ENCODE results near the gene CAMTA1. TPM values are rescaled to one million over a fixed set of nuclear protein-coding genes. Genes with fewer than 3 reads are reported as not detected.

CAMTA1 gene
- total and polyA plus RNA-seq, 4 donors: 90.5 to 236 (median 195) TPM

- 84% methylated on average over 9 of the region's 13 CpGs for WGBS (ENCODE audit: insufficient coverage)
- Histone ChIP-seq H3K27ac (ENCODE audit: low read depth, low read length) (no peak overlapping the region), H3K4me3 (ENCODE audit: low read depth, low read length) (no peak overlapping the region), H3K4me1 (ENCODE audit: control insufficient read depth, insufficient read depth, low read length) (peaks cover 52% of the 10 kb centered on the region), H3K9me3 (ENCODE audit: control insufficient read depth, insufficient read depth, low read length) (no peaks in the 10 kb centered on the region), H3K27me3 (ENCODE audit: control insufficient read depth, insufficient read depth, low read length) (no peaks in the 10 kb centered on the region), H3K36me3 (ENCODE audit: control insufficient read depth, insufficient read depth, low read length) (peaks cover 25% of the 10 kb centered on the region)
- DNase-seq (ENCODE audit: low read depth in 4 of 6, low spot score in 6 of 6): no peak
These were observed 849.4 kb downstream of the CAMTA1 start for GRCh38 chr1:7634546-7635240.

- WGBS (ENCODE audit: insufficient coverage): 80% methylated on average over 14 of the region's 16 CpGs
- H3K9me3 ChIP-seq (ENCODE audit: control insufficient read depth, insufficient read depth, low read length): no peaks in the 10 kb centered on the region
- DNase-seq (ENCODE audit: low read depth in 4 of 6, low spot score in 6 of 6): no peak
- H3K4me3 ChIP-seq (ENCODE audit: low read depth, low read length): no peak overlapping the region
- no peaks in the 10 kb centered on the region for H3K27me3 ChIP-seq (ENCODE audit: control insufficient read depth, insufficient read depth, low read length)
- H3K4me1 ChIP-seq (ENCODE audit: control insufficient read depth, insufficient read depth, low read length): peaks cover 48% of the 10 kb centered on the region
- H3K36me3 ChIP-seq (ENCODE audit: control insufficient read depth, insufficient read depth, low read length): peaks cover 34% of the 10 kb centered on the region
- no peak overlapping the region for H3K27ac ChIP-seq (ENCODE audit: low read depth, low read length)
These were observed 851.7 kb downstream of the CAMTA1 start for GRCh38 chr1:7636795-7637526.

- DNase-seq (ENCODE audit: low read depth in 4 of 6, low spot score in 6 of 6): peak in 2 of 6 donors; percentile 38 to 77
- peaks cover 34% of the 10 kb centered on the region for H3K36me3 ChIP-seq (ENCODE audit: control insufficient read depth, insufficient read depth, low read length)
- H3K4me3 ChIP-seq (ENCODE audit: low read depth, low read length): no peak overlapping the region
- peaks cover 46% of the 10 kb centered on the region for H3K4me1 ChIP-seq (ENCODE audit: control insufficient read depth, insufficient read depth, low read length)
- no peak overlapping the region for H3K27ac ChIP-seq (ENCODE audit: low read depth, low read length)
- H3K27me3 ChIP-seq (ENCODE audit: control insufficient read depth, insufficient read depth, low read length): no peaks in the 10 kb centered on the region
- H3K9me3 ChIP-seq (ENCODE audit: control insufficient read depth, insufficient read depth, low read length): no peaks in the 10 kb centered on the region
- 50% methylated on average over 6 of the region's 8 CpGs for WGBS (ENCODE audit: insufficient coverage)
These were observed 852.8 kb downstream of the CAMTA1 start for GRCh38 chr1:7638078-7638477.

DNA sequence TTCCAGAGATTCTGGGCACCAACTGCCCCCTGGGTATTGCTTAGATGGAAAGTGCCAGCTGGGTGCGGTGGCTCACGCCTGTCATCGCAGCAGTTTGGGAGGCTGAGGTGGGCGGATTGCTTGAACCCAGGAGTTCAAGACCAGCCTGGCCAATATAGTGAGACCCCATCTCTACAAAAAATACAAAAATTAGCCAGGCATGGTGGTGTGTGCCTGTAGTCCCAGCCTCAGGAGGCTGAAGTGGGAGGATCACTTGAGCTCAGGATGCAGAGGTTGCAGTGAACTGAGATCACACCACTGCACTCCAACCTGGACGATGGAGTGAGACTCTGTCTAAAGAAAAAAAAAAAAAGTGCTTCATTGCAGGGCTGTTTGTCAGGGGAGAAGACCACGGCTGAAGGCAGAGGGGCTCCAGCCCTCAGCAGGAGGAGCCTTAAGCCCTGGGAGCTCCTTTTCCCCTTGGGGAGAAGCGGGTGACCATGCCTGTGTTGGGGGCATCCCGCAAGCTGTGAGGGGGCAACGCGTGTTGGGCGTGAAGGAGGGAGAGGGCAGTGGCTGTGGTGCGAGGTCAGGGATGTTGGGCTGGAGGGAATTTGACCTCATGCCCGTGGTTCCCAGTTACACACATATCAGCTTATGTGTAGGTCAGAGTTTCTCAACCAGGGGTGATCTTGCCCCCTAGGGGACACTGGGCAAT, 854.3 kb downstream of the CAMTA1 start:
- Histone ChIP-seq H3K9me3 (ENCODE audit: control insufficient read depth, insufficient read depth, low read length) (no peaks in the 10 kb centered on the region), H3K4me3 (ENCODE audit: low read depth, low read length) (no peak overlapping the region), H3K36me3 (ENCODE audit: control insufficient read depth, insufficient read depth, low read length) (peaks cover 30% of the 10 kb centered on the region), H3K27ac (ENCODE audit: low read depth, low read length) (no peak overlapping the region), H3K4me1 (ENCODE audit: control insufficient read depth, insufficient read depth, low read length) (peaks cover 48% of the 10 kb centered on the region), H3K27me3 (ENCODE audit: control insufficient read depth, insufficient read depth, low read length) (no peaks in the 10 kb centered on the region)
- no peak for DNase-seq (ENCODE audit: low read depth in 4 of 6, low spot score in 6 of 6)
- 95% methylated on average over 9 of the region's 13 CpGs for WGBS (ENCODE audit: insufficient coverage)

DNA sequence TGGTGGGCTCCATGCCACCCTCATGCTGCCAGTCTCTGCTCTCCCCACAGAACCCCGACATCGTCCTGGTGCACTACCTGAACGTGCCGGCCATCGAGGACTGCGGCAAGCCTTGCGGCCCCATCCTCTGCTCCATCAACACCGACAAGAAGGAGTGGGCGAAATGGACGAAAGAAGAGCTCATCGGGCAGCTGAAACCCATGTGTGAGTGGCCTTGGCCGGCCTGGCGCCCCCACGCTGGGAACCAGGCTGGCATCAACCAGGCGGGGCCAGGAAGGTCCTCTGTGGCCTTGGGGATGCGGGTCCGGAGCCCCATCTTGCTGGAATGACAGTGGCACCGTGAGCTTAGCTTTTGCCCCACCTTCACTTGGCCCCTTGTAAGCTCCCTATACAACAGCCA, 855.1 kb downstream of the CAMTA1 start:
- DNase-seq (ENCODE audit: low read depth in 4 of 6, low spot score in 6 of 6): no peak
- no peak overlapping the region for H3K4me3 ChIP-seq (ENCODE audit: low read depth, low read length)
- peaks cover 56% of the 10 kb centered on the region for H3K4me1 ChIP-seq (ENCODE audit: control insufficient read depth, insufficient read depth, low read length)
- WGBS (ENCODE audit: insufficient coverage): 94% methylated on average over 17 of the region's 18 CpGs
- no peak overlapping the region for H3K27ac ChIP-seq (ENCODE audit: low read depth, low read length)
- H3K27me3 ChIP-seq (ENCODE audit: control insufficient read depth, insufficient read depth, low read length): no peaks in the 10 kb centered on the region
- peaks cover 30% of the 10 kb centered on the region for H3K36me3 ChIP-seq (ENCODE audit: control insufficient read depth, insufficient read depth, low read length)
- no peaks in the 10 kb centered on the region for H3K9me3 ChIP-seq (ENCODE audit: control insufficient read depth, insufficient read depth, low read length)

DNA sequence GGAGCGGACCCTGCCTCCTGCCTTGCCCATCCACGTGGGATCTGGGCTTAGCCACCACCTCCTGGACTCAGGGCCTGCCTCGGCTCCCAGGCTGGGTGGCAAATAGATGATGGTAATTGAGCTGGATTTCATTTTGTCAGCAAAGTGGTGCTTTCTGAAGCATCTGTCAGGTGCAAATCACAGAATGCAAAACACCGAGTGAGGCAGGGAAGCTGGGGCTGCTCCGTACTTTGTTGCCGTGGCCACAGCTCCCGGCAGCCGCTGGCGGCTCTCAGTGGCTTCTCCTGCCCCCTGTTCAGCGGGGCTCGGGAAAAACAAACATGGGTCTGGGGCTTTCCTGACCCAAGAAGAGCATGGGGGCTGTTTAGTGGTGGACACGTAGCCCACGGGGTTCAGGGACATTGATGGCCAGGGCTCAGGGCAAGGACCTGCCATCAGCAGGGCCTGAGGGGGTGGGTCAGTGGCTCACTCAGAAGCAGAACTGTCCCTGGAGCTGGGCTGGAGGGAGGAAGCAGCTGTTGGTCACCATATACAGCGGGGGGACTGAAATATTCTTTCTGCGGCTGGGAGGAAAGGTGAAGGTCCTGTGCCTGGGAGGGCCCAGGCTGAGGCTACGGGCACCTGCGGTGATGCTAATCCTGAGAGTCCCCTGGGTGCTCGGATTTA, 855.8 kb downstream of the CAMTA1 start:
- no peaks in the 10 kb centered on the region for H3K9me3 ChIP-seq (ENCODE audit: control insufficient read depth, insufficient read depth, low read length)
- peak in 2 of 6 donors; percentile 25 to 65 for DNase-seq (ENCODE audit: low read depth in 4 of 6, low spot score in 6 of 6)
- WGBS (ENCODE audit: insufficient coverage): 63% methylated on average over 18 of the region's 18 CpGs

DNA sequence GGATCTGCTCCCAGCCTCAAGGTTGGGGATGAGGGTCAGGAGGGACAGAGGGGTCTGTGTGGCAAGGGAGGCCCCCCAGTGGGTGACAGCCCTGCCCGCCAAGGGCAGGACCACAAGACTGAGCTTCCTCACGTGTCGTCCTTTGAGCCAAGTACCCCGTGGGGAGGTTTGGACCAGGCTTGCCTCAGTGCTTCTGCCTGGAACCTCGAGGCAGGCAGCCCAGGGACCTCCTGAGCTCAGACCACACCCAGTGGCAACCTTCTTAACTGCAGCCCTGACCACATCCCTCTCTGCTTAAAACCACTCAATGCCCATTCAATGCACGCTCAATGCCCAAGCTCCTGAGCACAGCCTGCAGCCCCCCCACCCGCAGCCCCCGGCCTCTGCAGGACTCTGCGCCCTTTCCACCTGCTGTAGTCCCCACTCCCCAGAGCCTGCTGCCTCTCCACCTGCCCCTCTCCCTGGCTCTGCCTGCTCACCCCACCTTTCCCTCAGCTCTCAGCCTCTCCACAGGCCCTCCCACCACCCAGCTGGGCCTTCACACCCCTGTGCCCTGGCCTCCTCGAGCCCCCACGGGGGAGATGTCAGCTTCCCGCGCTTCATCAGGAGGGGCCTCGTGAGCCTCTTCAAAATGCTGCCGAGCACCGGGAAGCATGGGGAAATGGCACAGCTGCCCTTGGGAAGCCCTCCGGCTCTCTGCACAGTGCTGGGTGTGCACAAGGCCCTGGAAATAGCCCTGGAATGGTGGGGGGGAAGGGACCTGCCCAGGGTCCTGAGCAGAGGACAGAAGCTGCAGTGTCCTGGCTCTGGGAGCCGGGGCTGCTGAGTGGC, 856.5 kb downstream of the CAMTA1 start:
- Histone ChIP-seq H3K4me1 (ENCODE audit: control insufficient read depth, insufficient read depth, low read length) (peaks cover 70% of the 10 kb centered on the region), H3K27me3 (ENCODE audit: control insufficient read depth, insufficient read depth, low read length) (no peaks in the 10 kb centered on the region), H3K4me3 (ENCODE audit: low read depth, low read length) (no peak overlapping the region), H3K9me3 (ENCODE audit: control insufficient read depth, insufficient read depth, low read length) (no peaks in the 10 kb centered on the region), H3K36me3 (ENCODE audit: control insufficient read depth, insufficient read depth, low read length) (peaks cover 34% of the 10 kb centered on the region), H3K27ac (ENCODE audit: low read depth, low read length) (no peak overlapping the region)
- DNase-seq (ENCODE audit: low read depth in 4 of 6, low spot score in 6 of 6): no peak
- 73% methylated on average over 18 of the region's 18 CpGs for WGBS (ENCODE audit: insufficient coverage)

More for the DNA sequence above, 855.8 kb downstream of the CAMTA1 start:
- peaks cover 34% of the 10 kb centered on the region for H3K36me3 ChIP-seq (ENCODE audit: control insufficient read depth, insufficient read depth, low read length)
- no peaks in the 10 kb centered on the region for H3K27me3 ChIP-seq (ENCODE audit: control insufficient read depth, insufficient read depth, low read length)
- no peak overlapping the region for H3K4me3 ChIP-seq (ENCODE audit: low read depth, low read length)
- H3K4me1 ChIP-seq (ENCODE audit: control insufficient read depth, insufficient read depth, low read length): peaks cover 63% of the 10 kb centered on the region
- no peak overlapping the region for H3K27ac ChIP-seq (ENCODE audit: low read depth, low read length)

- no peak overlapping the region for H3K4me3 ChIP-seq (ENCODE audit: low read depth, low read length)
- no peaks in the 10 kb centered on the region for H3K27me3 ChIP-seq (ENCODE audit: control insufficient read depth, insufficient read depth, low read length)
- WGBS (ENCODE audit: insufficient coverage): 91% methylated on average over 9 of the region's 9 CpGs
- no peak for DNase-seq (ENCODE audit: low read depth in 4 of 6, low spot score in 6 of 6)
- no peak overlapping the region for H3K27ac ChIP-seq (ENCODE audit: low read depth, low read length)
- H3K36me3 ChIP-seq (ENCODE audit: control insufficient read depth, insufficient read depth, low read length): peaks cover 30% of the 10 kb centered on the region
- peaks cover 72% of the 10 kb centered on the region for H3K4me1 ChIP-seq (ENCODE audit: control insufficient read depth, insufficient read depth, low read length)
- no peaks in the 10 kb centered on the region for H3K9me3 ChIP-seq (ENCODE audit: control insufficient read depth, insufficient read depth, low read length)
These were observed 857.1 kb downstream of the CAMTA1 start for GRCh38 chr1:7642418-7642704.
